ENCODE measurements around the gene ATP5MC3.
A peak's percentile ranks its signal among the peaks of the same experiment; 100 is the strongest.

Gene ATP5MC3

GRCh38 chr2:175167792-175168563 is 13.5 kb downstream of the ATP5MC3 start, which contains the start of gene ATF2:
ATF2 (minus strand) TSS chr2:175168203; CDS start chr2:175136443, 31,760 bp downstream.
- DNase-seq, result peak; percentile 98

- no peak for DNase-seq
Observed at GRCh38 chr2:175167076-175167791, 14.3 kb downstream of the ATP5MC3 start.

DNA sequence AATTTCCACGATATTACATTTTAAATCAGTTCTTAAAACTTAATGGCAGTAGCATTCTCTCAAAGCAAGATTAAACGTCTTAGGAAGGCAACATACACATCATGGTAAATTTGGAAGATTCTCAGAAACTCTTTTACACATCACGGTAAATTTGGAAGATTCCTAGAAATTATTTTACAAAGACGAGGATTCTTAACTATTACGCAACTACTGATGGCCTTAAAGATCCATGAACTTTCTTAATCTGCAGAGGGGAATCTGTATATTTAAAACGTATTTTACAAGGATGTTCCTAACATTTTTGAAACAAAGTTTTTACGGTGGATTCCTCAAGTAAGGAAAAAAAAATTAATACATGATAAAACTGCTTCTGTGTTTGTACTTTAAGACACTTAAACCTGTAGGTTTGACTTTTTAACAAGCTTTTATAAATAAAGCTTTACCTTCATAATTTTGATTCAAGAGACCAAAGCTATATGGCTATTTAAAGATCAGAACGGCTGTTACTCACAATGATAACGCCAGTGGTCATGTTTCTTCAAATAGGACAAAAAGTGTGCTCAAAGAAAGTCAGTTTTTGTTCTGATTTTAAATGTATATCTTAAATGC is 15.2 kb downstream of the ATP5MC3 start:
- DNase-seq, result no peak

- no peak for DNase-seq
Observed at GRCh38 chr2:175164235-175164634, 17.3 kb downstream of the ATP5MC3 start.

GRCh38 chr2:175158894-175159293 is 22.6 kb downstream of the ATP5MC3 start:
- no peak for DNase-seq

- DNase-seq, result no peak
Observed at GRCh38 chr2:175156534-175156933, 25.0 kb downstream of the ATP5MC3 start.

- DNase-seq, result no peak
Observed at GRCh38 chr2:175154661-175155082, 26.8 kb downstream of the ATP5MC3 start.

GRCh38 chr2:175152242-175152641 is 29.3 kb downstream of the ATP5MC3 start:
- no peak for DNase-seq

DNA sequence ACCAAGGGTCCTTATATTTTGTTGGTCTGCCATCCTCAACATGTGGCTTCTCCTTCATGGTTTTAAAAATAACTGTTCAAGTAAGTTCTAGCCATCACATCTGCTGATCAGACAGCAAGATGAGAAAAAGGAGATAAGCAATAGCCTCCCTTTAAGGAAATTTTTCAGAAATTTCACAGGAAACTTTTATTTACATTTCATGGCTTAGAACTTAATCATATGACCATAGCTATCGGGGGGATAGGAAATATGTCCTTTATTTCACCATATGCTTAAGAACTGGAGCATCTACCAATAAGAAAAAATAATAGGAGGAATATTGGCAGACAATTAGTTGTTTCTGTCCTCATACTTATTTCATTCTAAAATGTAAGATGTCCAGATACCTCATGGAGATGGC is 29.7 kb downstream of the ATP5MC3 start:
- no peak for DNase-seq

- DNase-seq, result no peak
Observed at GRCh38 chr2:175147186-175147585, 34.3 kb downstream of the ATP5MC3 start.

DNA sequence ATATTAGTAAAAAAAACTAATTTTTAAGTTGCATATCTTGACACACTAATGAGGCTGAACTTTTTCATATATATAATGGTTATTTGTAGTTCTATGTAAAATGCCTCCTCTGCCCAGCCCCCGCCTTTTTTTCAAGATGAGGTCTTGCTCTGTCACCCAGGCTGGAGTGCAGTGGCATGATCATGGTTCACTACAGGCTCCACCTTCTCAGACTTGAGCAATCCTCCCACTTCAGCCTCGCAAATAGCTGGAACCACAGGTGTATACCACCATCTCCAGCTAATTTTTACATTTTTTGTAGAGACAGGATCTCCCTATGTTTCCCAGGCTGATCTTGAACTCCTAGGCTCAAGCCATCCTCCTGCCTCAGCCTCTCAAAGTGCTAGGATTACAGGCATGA is 37.8 kb downstream of the ATP5MC3 start:
- no peak for DNase-seq

DNA sequence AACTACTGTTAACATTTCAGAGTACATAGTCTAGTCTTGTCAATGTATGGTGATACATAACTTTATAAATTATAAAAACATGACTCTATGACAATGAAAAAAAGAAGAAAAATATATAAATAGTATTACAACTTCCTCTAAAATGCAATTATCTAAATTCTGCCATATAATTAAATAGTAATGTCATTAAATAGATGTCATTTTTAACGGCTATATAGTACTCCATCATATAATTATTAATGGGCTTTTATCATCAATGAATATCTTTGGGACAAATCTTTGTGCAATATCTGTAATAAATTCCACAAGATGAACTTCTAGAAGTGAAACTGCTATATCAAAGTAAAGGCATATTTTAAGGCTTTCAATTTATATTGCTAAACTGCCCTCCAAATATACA is 38.3 kb downstream of the ATP5MC3 start:
- DNase-seq, result no peak

DNA sequence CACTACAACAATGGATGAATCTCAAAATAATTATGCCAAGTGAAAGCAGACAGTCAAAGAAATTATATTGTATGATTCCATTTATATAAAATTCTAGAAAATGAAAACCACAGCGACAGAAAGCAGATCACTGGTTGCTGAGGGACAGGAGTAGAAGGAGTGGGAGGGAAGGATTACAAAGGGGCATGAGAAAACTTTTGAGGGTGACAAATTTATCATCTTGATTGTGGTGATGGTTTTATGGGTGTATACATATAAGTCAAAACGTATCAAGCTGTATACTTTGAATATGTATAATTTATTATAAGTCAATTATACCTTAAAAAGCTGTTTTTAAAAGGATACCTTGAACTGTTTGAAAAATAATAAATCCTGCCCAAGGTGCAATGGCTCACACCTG is 41.2 kb downstream of the ATP5MC3 start:
- no peak for DNase-seq

GRCh38 chr2:175137793-175138192 is 43.7 kb downstream of the ATP5MC3 start:
- no peak for DNase-seq

GRCh38 chr2:175136334-175137215 is 44.9 kb downstream of the ATP5MC3 start:
- DNase-seq, result no peak

- no peak for DNase-seq
Observed at GRCh38 chr2:175135862-175136261, 45.6 kb downstream of the ATP5MC3 start.

GRCh38 chr2:175135177-175135576 is 46.3 kb downstream of the ATP5MC3 start:
- no peak for DNase-seq

DNA sequence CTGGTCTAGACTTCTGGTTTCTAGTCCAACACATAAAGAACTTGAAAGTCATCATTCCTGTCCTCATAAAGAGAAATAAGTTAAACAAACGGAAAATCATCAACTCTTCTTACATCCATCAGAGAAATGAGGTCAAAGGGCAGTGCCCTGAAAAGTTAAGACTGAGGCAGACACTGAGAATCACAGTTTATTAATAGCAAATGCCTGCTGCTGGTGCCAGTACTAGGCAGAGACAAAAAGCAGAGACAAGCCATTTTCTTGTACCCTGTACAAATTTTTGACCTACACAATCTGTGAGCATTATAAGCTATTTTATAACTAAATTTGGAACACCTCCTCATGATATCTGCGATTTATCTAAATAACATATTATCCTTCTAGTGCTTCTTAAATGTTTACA is 50.3 kb downstream of the ATP5MC3 start:
- DNase-seq, result no peak

GRCh38 chr2:175126661-175127060 is 54.8 kb downstream of the ATP5MC3 start:
- DNase-seq, result no peak
